HepG2 (cell line): ENCODE measurements around the gene CD1D.
"Not testable (repeated sequence)": the region's sequence is repeated elsewhere in the genome, so short reads cannot be mapped to it uniquely, and the experiment has no call there.

Source experiments
- ARNTL ChIP-seq: sonication (generic); formaldehyde crosslinking; IDR thresholded peaks from 2 replicates; pipeline ENCODE4 v1.4.0; 2020; ENCODE audit warnings: mild to moderate bottlenecking, missing genetic modification reagents
- CEBPZ ChIP-seq: IDR thresholded peaks from 2 replicates; pipeline ENCODE4 v1.6.1; 2012; ENCODE audit warnings: low read length, improper control_type of control experiment
- CREB1 ChIP-seq, 2 experiments: fragments of 450-650 bp in 1 of 2; IDR thresholded peaks; 2 replicates each; pipeline ENCODE4 v1.6.1; 2016 to 2017; ENCODE audit warnings: control low read depth in 1 of 2, mild to moderate bottlenecking in 1 of 2, missing compliant biosample characterization in 1 of 2, missing genetic modification characterization in 1 of 2
- EZH2 ChIP-seq: conservative IDR thresholded peaks from 2 replicates; pipeline ENCODE4 v1.6.1; 2012; ENCODE audit warnings: mild to moderate bottlenecking, low read depth, low read length, moderate library complexity
- HMGXB4 ChIP-seq, 2 experiments: sonication (generic) in 1 of 2; formaldehyde crosslinking in 1 of 2; IDR thresholded peaks; 2 replicates each; pipeline versions ENCODE4 v1.4.0 to v1.6.1; 2018 to 2020; ENCODE audit warnings: missing genetic modification reagents in 2 of 2, borderline replicate concordance in 1 of 2, low read depth in 1 of 2, mild to moderate bottlenecking in 1 of 2, missing biosample characterization in 1 of 2
- LRRFIP1 ChIP-seq: sonication (generic); formaldehyde crosslinking; conservative IDR thresholded peaks from 2 replicates; pipeline ENCODE4 v1.4.0; 2020; ENCODE audit warnings: missing genetic modification reagents
- MAFK ChIP-seq, 2 experiments: IDR thresholded peaks in 1 of 2; conservative IDR thresholded peaks in 1 of 2; 2 replicates each; pipeline ENCODE4 v1.6.1; 2011; ENCODE audit warnings: improper control_type of control experiment in 2 of 2, low read length in 2 of 2
- POLR2A ChIP-seq, 2 experiments: IDR thresholded peaks; 2 replicates each; pipeline ENCODE4 v1.6.1; 2011; ENCODE audit warnings: low read depth in 2 of 2, low read length in 2 of 2, mild to moderate bottlenecking in 1 of 2, moderate library complexity in 1 of 2; ENCODE audit not compliant: insufficient read depth in 1 of 2
- POLR2AphosphoS5 ChIP-seq: IDR thresholded peaks from 2 replicates; pipeline ENCODE4 v1.6.1; 2012; ENCODE audit warnings: low read depth, low read length
- RAD51 ChIP-seq: fragments of 450-650 bp; IDR thresholded peaks from 2 replicates; pipeline ENCODE4 v1.6.1; 2016; ENCODE audit warnings: borderline replicate concordance
- TAF1 ChIP-seq: sonication (generic); formaldehyde crosslinking; IDR thresholded peaks from 2 replicates; pipeline ENCODE4 v1.4.0; 2020; ENCODE audit warnings: missing genetic modification reagents
- TCF12 ChIP-seq, 2 experiments: fragments of 450-650 bp in 1 of 2; sonication (generic) in 1 of 2; formaldehyde crosslinking in 1 of 2; IDR thresholded peaks; 2 replicates each; pipeline versions ENCODE4 v1.6.1 to v1.8.0; 2017 to 2022; ENCODE audit warnings: antibody characterized with exemption in 1 of 2, mild to moderate bottlenecking in 1 of 2, missing genetic modification reagents in 1 of 2, moderate library complexity in 1 of 2
- YY1 ChIP-seq: IDR thresholded peaks from 2 replicates; pipeline ENCODE4 v1.6.1; 2011; ENCODE audit warnings: low read length, low read depth, moderate library complexity, mild to moderate bottlenecking; ENCODE audit not compliant: insufficient read depth, insufficient replicate concordance

- not testable (repeated sequence) for TF ChIP-seq HMGXB4 (CRISPR knock-in tag; IDR thresholded peaks at IDR 0.05; ENCODE audit: borderline replicate concordance in 1 of 2, low read depth in 1 of 2); CEBPZ; POLR2A (IDR thresholded peaks at IDR 0.05; ENCODE audit: insufficient read depth in 1 of 2, low read depth in 2 of 2, low read length in 2 of 2); EZH2; TAF1; LRRFIP1 (CRISPR knock-in tag); POLR2AphosphoS5; MAFK (conservative IDR thresholded peaks at IDR 0.05 in 1 of 2, IDR thresholded peaks at IDR 0.05 in 1 of 2; ENCODE audit: low read length in 2 of 2); YY1; CREB1 (IDR thresholded peaks at IDR 0.05); CREB1 (CRISPR knock-in tag; IDR thresholded peaks at IDR 0.05); RAD51; ARNTL; TCF12 (IDR thresholded peaks at IDR 0.05); TCF12 (CRISPR knock-in tag; IDR thresholded peaks at IDR 0.05)
Observed at GRCh38 chr1:158223445-158223844, 42.8 kb downstream of the CD1D start.
